WI38 (cell line): ENCODE measurements around the gene ADRA2B.
"Not testable (repeated sequence)": the region's sequence is repeated elsewhere in the genome, so short reads cannot be mapped to it uniquely, and the experiment has no call there.

ENCODE experiments used
- H3K4me3 ChIP-seq: 2 replicates; pipeline ENCODE4 v1.5.1; 2011; ENCODE audit warnings: low read depth, mild to moderate bottlenecking, control low read depth, low read length
- TF ChIP-seq, protein P1 (sequence below): IDR thresholded peaks from 2 replicates; pipeline ENCODE4 v1.5.1; 2012; ENCODE audit warnings: low read depth, mild to moderate bottlenecking, control low read depth, low read length

Gene ADRA2B

DNA sequence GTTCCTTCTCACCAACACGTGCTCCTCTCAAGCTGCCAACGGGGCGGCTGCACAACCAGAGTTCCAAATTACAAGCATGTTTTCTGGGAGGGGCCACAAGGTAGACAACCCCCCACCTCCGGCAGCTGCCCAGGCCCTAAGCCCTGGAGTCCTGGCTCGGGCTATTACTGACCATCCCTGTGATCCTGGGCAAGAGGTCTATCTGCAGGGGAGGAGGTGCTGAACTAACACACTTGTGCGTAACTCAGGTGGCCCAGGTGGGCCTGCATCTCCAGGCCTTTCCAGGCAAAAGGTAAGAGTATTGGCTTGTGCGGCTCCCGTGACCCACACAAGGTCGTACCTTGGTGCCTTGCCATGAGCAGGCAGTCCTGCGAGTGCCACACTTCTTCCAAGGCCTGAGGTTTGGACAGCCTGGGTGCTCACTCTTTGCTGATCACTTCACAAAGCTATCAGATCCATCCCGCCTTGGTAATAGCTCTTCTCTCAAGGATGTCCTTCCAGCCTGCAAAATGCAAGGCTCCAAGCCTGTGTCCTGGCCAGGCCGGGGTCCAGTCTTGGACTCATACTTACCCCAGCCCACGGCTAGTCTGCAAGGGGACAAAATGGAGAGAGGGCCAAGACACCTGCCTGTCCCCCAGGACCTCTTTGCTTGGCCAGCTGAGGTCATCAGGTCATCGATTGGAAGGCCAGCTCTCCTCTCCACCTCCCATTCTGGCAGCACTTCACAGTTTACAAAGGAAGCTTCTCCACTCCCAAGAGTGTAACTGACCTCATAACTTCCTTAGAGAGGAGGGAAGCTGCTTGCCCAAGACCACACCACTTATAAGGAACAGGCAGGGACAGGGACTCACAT is 33.9 kb downstream of the ADRA2B start:
- TF ChIP-seq, protein P1, sequence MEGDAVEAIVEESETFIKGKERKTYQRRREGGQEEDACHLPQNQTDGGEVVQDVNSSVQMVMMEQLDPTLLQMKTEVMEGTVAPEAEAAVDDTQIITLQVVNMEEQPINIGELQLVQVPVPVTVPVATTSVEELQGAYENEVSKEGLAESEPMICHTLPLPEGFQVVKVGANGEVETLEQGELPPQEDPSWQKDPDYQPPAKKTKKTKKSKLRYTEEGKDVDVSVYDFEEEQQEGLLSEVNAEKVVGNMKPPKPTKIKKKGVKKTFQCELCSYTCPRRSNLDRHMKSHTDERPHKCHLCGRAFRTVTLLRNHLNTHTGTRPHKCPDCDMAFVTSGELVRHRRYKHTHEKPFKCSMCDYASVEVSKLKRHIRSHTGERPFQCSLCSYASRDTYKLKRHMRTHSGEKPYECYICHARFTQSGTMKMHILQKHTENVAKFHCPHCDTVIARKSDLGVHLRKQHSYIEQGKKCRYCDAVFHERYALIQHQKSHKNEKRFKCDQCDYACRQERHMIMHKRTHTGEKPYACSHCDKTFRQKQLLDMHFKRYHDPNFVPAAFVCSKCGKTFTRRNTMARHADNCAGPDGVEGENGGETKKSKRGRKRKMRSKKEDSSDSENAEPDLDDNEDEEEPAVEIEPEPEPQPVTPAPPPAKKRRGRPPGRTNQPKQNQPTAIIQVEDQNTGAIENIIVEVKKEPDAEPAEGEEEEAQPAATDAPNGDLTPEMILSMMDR = no peak

DNA sequence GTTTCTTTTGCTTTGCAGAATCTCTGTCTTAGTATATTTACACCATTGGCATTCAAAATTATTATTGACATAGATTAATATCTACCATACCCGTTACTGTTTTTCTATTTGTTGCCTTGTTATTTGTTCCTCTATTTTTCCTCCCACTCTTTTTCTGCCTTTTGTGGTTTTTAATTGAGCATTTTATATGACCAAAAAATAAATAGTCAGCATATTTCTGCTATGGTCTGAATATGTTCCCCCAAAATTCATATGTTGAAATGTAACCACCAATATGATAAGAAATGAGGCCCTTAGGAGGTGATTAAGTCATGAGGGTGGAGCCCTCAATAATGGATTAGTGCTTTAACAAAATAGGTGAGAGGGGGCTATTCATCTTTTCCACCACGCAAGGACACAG is 35.3 kb downstream of the ADRA2B start:
- TF ChIP-seq, protein P1 = no peak
- no peak overlapping the region for H3K4me3 ChIP-seq

More for the DNA sequence above, 33.9 kb downstream of the ADRA2B start:
- no peak overlapping the region for H3K4me3 ChIP-seq

DNA sequence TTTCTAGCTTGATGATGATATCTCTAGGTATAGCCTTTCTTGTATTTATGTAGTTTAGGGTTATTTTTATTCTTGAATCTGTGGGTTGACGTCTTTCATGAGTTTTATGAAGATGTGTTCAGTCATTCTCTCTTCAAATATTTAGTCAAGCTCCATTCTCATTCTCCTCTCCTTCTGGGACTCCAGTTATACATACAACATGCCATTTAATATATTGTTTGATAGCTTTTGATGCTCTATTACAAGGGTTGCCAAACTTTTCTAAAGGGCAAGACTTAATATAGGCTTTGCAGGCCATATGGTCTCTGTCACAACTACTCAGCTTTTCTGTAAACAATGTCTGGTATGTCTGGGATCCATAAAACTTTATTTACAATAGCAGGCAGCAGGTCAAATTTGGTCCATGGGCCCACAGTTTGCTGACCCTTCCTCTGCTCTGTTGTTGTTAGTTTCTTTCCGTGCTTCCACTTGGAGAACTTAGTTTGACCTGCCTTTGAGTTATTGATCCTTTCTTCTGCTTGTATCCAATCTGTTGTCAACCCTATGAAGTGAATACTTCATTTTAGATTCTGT is 41.1 kb downstream of the ADRA2B start:
- H3K4me3 ChIP-seq = no peak overlapping the region
- TF ChIP-seq, protein P1 = no peak

DNA sequence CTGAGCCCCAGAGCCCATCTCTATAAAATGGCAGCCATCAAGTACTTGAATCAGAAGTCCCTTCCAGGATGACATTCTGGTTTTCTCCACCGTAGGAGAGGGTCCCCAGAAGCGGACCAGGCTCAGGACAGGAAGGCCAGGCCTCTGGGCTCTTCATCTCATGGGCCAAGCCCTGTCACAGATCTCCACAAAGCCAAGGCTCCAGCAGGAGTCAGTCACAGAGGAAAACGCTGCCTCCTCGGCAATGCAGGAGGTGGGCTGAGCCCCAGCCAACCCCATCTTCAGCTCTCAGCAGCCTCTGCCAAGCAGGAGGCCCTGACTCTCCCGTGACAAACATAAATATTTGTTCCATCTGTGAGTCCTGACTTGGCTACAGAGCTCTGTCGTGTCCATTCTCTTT is 42.2 kb downstream of the ADRA2B start:
- H3K4me3 ChIP-seq = no peak overlapping the region
- TF ChIP-seq, protein P1 = no peak

DNA sequence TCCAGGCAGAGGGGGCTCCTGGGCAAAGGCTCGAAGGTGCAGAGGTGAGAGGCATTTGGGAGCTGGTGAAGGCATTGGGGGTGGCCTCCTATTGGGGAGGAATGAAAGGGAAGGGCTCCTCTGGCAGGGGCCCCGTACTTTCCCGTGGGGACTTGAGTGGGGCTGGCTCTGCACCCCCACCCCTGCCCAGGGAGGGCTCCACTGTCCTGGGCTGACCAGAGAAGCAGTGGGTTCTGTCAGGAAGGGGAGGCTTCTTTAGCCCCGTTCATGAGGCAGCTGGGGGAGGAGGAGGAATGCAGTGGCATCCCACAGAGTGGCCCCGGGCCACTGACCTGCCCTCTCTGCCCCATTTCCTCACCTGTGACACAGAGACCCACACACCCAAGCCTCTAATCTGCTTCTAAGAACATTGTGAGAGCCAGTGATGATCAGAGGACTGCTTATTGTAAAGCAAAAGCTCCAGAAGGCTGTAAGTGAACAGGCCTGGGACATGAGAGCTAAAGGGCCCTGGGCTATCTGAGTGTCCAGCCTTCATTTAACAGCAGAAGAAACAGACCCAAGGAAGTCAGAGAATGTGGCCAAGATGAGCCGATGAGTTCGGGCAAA is 43.1 kb downstream of the ADRA2B start:
- TF ChIP-seq, protein P1 = no peak
- no peak overlapping the region for H3K4me3 ChIP-seq

DNA sequence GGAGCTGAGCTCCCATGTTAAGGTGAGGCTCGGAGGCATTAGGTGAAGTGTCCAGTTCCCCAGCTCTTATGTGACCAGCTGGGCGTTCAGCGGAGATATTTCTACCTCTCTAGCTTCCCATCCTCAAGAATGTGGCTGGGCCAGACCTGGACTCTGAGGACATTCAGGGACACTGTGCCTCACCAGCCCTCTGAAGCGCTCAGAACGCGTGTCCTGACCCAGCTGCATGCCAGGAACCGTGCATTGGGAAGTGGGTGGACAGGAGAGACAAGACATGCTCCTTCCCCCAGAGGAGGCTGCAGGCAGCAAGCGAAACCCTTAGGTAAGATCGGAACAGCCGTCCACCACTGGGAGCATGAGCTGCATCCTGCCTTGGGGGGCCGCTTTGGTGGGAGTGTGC is 43.6 kb downstream of the ADRA2B start:
- TF ChIP-seq, protein P1 = no peak
- H3K4me3 ChIP-seq = no peak overlapping the region

DNA sequence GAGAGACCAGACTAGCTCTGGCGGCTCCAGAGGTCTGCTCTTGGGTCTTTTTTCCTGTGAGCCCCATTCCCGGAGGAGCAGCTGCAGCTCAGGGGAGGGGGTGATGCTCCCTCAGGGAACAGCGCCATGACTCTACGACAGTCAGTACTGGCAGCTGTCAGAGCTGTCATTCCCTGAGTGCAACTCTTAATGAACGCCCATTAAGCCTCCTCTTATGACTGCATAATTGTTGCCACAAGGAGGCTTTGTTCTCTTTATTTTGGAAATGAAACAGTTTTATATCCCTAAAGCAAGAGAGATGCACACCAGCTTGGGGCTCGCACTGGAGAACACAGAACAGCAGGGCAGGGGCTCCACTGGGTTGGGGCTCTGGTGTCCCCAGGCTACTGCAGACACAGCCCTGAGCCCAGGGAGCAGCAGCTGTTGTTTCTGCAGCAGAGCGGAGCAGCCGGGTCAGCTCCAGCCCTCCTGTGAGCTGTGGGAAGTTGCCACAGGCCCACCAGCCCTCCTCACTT is 44.3 kb downstream of the ADRA2B start:
- H3K4me3 ChIP-seq = not testable (repeated sequence)

DNA sequence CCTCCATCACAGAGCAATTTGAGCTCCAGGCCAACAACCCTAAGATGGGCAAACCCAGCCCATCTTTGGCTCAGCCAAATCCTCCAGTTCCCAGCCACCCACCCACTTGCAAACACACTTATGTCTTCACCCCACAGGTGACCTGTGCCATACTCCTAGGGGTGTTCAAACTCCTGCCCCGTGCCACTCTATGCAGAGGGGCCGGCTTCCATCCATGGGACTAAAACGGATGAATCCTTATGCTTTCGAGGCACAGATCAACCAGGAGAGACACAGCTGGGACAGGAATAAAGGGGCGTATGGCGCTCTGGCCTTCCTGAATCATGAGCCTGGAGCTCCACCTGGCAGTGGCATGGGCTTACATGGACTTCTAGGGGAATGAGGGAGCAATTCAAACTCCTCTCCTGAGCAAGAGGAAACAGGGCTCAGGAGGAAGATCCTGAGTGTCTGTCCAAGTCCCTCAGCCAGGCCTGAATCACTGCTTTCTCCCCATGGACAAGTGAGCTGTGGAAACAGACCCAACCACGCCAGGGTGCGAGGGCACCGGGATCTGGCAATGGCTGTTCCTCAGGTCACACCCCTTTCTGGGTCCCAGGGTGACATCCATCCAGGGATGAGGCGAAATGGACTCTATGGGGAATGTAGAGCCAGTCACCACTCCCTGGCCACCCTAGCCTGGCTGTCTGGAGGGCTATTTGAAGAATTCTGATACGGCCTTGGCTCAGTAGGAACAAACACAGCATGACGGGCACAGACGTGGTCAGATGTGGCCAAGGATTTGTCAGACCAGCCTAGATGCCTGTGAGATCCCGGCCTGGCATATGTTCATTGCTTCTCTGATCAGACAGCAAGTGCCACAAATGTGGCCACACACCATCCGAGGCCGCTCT is 45.0 kb downstream of the ADRA2B start:
- not testable (repeated sequence) for H3K4me3 ChIP-seq

DNA sequence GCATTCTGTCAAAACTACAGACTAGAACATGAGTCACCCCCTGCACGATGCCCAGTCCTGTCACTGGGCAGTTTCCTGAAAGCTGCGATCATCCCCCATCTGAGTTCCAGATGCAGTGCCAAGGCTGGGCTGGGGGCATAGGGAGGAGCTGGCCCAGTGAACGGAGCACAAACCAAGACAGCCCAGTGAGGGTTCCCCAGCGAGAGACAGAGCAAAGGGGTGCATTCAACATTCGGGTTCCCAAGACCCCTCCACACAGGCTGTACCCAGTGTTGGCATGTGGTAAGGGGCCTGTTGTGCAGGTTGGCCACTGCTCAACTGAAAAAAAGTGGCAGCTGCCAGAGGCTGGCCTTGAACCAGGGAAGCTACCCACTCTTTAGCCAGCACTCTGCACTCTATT is 46.0 kb downstream of the ADRA2B start:
- H3K4me3 ChIP-seq = not testable (repeated sequence)

DNA sequence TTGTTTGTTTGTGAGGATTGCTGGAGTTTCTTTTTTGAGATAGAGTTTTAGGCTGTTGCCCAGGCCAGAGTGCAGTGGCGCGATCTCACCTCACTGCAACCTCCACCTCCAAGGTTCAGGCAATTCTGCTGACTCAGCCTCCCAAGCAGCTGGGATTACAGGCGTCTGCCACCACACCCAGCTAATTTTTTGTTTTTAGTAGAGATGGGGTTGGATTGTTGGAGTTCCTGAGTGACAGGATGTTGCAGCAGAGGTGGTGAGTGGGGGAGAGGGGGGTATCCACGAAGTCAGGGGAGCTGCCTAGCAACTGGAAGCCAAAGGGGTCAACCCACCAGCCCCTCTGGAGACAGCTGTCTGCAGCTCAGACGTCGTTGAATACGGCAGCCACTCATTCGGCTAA is 46.5 kb downstream of the ADRA2B start:
- not testable (repeated sequence) for H3K4me3 ChIP-seq

DNA sequence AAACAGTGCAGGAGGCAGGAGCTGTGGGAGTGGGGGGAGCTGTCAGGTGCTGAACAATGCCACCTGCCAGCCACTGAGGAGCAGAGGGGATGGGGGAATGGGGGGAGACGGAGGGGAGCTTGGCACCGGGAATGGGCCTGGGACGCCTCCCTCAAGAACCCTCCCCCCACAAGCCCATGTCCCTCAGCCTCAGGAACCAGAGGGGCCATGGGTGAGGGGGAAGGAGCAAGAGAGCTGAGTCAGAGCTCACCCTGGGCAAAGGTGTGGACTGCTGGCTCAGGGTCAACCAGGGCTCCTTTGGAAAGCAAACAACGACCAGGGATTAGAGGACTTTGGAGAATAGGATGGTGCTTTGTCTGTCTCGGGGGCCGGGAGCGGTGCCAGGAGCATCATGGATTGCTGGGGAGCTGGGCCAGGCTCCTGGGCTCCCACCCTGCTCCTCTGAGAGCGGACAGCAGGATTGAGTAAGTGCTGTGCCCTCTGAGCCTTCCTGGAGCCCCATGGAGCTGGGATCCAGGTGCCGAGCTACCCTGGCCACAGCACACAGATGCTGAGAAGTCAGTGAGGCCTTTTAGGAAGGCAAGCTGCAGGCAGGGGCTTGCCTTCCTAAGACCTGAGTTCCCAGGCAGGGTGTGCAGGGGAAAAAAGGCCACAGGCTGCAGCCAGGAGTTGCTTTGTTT is 48.3 kb downstream of the ADRA2B start:
- not testable (repeated sequence) for H3K4me3 ChIP-seq
